ENCODE measurements around the gene AIFM3.

Gene AIFM3

GRCh38 chr22:21029486-21030025 is 62.5 kb downstream of the AIFM3 start (continued):
- TF ChIP-seq PATZ1 (CRISPR knock-in tag; IDR thresholded peaks at IDR 0.05; ENCODE audit: borderline replicate concordance), result no peak
- TF ChIP-seq SNAI2 (CRISPR knock-in tag; IDR thresholded peaks at IDR 0.05), result no peak
- TF ChIP-seq, protein P1, sequence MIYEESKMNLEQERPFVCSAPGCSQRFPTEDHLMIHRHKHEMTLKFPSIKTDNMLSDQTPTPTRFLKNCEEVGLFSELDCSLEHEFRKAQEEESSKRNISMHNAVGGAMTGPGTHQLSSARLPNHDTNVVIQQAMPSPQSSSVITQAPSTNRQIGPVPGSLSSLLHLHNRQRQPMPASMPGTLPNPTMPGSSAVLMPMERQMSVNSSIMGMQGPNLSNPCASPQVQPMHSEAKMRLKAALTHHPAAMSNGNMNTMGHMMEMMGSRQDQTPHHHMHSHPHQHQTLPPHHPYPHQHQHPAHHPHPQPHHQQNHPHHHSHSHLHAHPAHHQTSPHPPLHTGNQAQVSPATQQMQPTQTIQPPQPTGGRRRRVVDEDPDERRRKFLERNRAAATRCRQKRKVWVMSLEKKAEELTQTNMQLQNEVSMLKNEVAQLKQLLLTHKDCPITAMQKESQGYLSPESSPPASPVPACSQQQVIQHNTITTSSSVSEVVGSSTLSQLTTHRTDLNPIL (CRISPR knock-in tag; IDR thresholded peaks at IDR 0.05; ENCODE audit: low read depth), result no peak
- TF ChIP-seq ARNTL (CRISPR knock-in tag; IDR thresholded peaks at IDR 0.05; ENCODE audit: borderline replicate concordance, low read depth), result no peak
- TF ChIP-seq ISL1 (CRISPR knock-in tag; IDR thresholded peaks at IDR 0.05), result no peak
- TF ChIP-seq ZNF8 (CRISPR knock-in tag; IDR thresholded peaks at IDR 0.05), result no peak
- TF ChIP-seq ZNF70 (CRISPR knock-in tag; IDR thresholded peaks at IDR 0.05), result no peak
- TF ChIP-seq ZC3H10 (CRISPR knock-in tag; IDR thresholded peaks at IDR 0.05), result no peak
- TF ChIP-seq GLIS3 (CRISPR knock-in tag; IDR thresholded peaks at IDR 0.05), result no peak
- no peak for TF ChIP-seq CSDC2 (CRISPR knock-in tag; IDR thresholded peaks at IDR 0.05)
- TF ChIP-seq ESRRG (CRISPR knock-in tag; IDR thresholded peaks at IDR 0.05), result no peak
- no peak for TF ChIP-seq ZNF565 (CRISPR knock-in tag; conservative IDR thresholded peaks at IDR 0.05; ENCODE audit: low read depth)
- no peak for TF ChIP-seq ZFP30 (CRISPR knock-in tag; IDR thresholded peaks at IDR 0.05)
- no peak for TF ChIP-seq TOX (CRISPR knock-in tag; IDR thresholded peaks at IDR 0.05; ENCODE audit: borderline replicate concordance)

GRCh38 chr22:21030032-21030431 is 63.0 kb downstream of the AIFM3 start:
- TF ChIP-seq, protein P2, sequence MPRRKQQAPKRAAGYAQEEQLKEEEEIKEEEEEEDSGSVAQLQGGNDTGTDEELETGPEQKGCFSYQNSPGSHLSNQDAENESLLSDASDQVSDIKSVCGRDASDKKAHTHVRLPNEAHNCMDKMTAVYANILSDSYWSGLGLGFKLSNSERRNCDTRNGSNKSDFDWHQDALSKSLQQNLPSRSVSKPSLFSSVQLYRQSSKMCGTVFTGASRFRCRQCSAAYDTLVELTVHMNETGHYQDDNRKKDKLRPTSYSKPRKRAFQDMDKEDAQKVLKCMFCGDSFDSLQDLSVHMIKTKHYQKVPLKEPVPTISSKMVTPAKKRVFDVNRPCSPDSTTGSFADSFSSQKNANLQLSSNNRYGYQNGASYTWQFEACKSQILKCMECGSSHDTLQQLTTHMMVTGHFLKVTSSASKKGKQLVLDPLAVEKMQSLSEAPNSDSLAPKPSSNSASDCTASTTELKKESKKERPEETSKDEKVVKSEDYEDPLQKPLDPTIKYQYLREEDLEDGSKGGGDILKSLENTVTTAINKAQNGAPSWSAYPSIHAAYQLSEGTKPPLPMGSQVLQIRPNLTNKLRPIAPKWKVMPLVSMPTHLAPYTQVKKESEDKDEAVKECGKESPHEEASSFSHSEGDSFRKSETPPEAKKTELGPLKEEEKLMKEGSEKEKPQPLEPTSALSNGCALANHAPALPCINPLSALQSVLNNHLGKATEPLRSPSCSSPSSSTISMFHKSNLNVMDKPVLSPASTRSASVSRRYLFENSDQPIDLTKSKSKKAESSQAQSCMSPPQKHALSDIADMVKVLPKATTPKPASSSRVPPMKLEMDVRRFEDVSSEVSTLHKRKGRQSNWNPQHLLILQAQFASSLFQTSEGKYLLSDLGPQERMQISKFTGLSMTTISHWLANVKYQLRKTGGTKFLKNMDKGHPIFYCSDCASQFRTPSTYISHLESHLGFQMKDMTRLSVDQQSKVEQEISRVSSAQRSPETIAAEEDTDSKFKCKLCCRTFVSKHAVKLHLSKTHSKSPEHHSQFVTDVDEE (CRISPR knock-in tag; IDR thresholded peaks at IDR 0.05), result no peak
- TF ChIP-seq RARB (CRISPR knock-in tag; IDR thresholded peaks at IDR 0.05) (no peak), PPARA (CRISPR knock-in tag; IDR thresholded peaks at IDR 0.05; ENCODE audit: borderline replicate concordance) (no peak), ZFP30 (CRISPR knock-in tag; IDR thresholded peaks at IDR 0.05) (no peak), BACH2 (CRISPR knock-in tag; IDR thresholded peaks at IDR 0.05; ENCODE audit: borderline replicate concordance) (no peak), TCF4 (CRISPR knock-in tag; IDR thresholded peaks at IDR 0.05; ENCODE audit: borderline replicate concordance) (no peak), GLIS3 (CRISPR knock-in tag; IDR thresholded peaks at IDR 0.05) (no peak), ZNF70 (CRISPR knock-in tag; IDR thresholded peaks at IDR 0.05) (no peak), ZNF565 (CRISPR knock-in tag; conservative IDR thresholded peaks at IDR 0.05; ENCODE audit: low read depth) (no peak), ZFP3 (CRISPR knock-in tag; IDR thresholded peaks at IDR 0.05) (no peak), ARNTL (CRISPR knock-in tag; IDR thresholded peaks at IDR 0.05; ENCODE audit: borderline replicate concordance, low read depth) (no peak), SNAI2 (CRISPR knock-in tag; IDR thresholded peaks at IDR 0.05) (no peak), ZC3H10 (CRISPR knock-in tag; IDR thresholded peaks at IDR 0.05) (no peak)
- TF ChIP-seq, protein P3, sequence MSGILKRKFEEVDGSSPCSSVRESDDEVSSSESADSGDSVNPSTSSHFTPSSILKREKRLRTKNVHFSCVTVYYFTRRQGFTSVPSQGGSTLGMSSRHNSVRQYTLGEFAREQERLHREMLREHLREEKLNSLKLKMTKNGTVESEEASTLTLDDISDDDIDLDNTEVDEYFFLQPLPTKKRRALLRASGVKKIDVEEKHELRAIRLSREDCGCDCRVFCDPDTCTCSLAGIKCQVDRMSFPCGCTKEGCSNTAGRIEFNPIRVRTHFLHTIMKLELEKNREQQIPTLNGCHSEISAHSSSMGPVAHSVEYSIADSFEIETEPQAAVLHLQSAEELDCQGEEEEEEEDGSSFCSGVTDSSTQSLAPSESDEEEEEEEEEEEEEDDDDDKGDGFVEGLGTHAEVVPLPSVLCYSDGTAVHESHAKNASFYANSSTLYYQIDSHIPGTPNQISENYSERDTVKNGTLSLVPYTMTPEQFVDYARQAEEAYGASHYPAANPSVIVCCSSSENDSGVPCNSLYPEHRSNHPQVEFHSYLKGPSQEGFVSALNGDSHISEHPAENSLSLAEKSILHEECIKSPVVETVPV (CRISPR knock-in tag; IDR thresholded peaks at IDR 0.05), result no peak
- TF ChIP-seq, protein P1 (CRISPR knock-in tag; IDR thresholded peaks at IDR 0.05; ENCODE audit: low read depth), result no peak
- no peak for ATAC-seq

Data from SK-N-SH treated with all-trans-retinoic acid at 6 μM for 48 hours (cell line).